Neural cell (in vitro differentiated cells): ENCODE data around the gene SNTB2. TPM values are rescaled to one million over a fixed set of nuclear protein-coding genes. Genes with fewer than 3 reads are reported as not detected.

Experiments
- H2AFZ ChIP-seq: fragments of 200-600, 300-800 bp; sonication (generic), shearing (Covaris generic); 2 replicates; pipeline ENCODE4 v1.6.0; 2014; ENCODE audit warnings: low read depth, mild to moderate bottlenecking, antibody characterized with exemption, low read length, moderate library complexity
- H3F3A ChIP-seq: fragments of 200-600 bp; shearing (Covaris generic); 2 replicates; pipeline ENCODE4 v1.6.1; 2016; ENCODE audit warnings: mild to moderate bottlenecking, moderate library complexity, mixed read lengths, antibody characterized with exemption, low read length; ENCODE audit not compliant: insufficient read depth, poor library complexity, severe bottlenecking
- H3K27ac ChIP-seq: fragments of 200-600, 300-800 bp; sonication (generic), shearing (Covaris generic); 2 replicates; pipeline ENCODE4 v1.5.1; 2014; ENCODE audit warnings: mild to moderate bottlenecking, low read length, moderate library complexity
- H3K27me3 ChIP-seq: fragments of 300-800, 200-600 bp; sonication (generic), shearing (Covaris generic); 2 replicates; pipeline ENCODE4 v1.6.0; 2014; ENCODE audit warnings: mild to moderate bottlenecking, low read depth, low read length, moderate library complexity; ENCODE audit not compliant: insufficient read depth
- H3K36me3 ChIP-seq: fragments of 300-800, 200-600 bp; sonication (generic), shearing (Covaris generic); 2 replicates; pipeline ENCODE4 v1.5.1; 2014; ENCODE audit warnings: mild to moderate bottlenecking, antibody characterized with exemption, low read length, moderate library complexity; ENCODE audit not compliant: insufficient read depth
- H3K4me2 ChIP-seq: fragments of 300-800, 200-600 bp; sonication (generic), shearing (Covaris generic); 2 replicates; pipeline ENCODE4 v1.6.0; 2014; ENCODE audit warnings: mild to moderate bottlenecking, low read length
- H3K4me3 ChIP-seq: fragments of 300-800, 200-600 bp; sonication (generic), shearing (Covaris generic); 2 replicates; pipeline ENCODE4 v1.5.1; 2014; ENCODE audit warnings: mild to moderate bottlenecking, low read length, moderate library complexity
- H3K79me2 ChIP-seq: fragments of 200-600 bp; shearing (Covaris generic); replicated peaks from 2 replicates; pipeline ENCODE4 v1.6.0; 2014; ENCODE audit warnings: mild to moderate bottlenecking, low read length, moderate library complexity; ENCODE audit not compliant: insufficient read depth
- H3K9ac ChIP-seq: fragments of 300-800, 200-600 bp; sonication (generic), shearing (Covaris generic); 2 replicates; pipeline ENCODE4 v1.6.1; 2016; ENCODE audit warnings: mild to moderate bottlenecking, low read length, mixed read lengths
- H3K9me2 ChIP-seq: fragments of 200-600 bp; shearing (Covaris generic); 2 replicates; pipeline ENCODE4 v1.6.1; 2016; ENCODE audit warnings: mild to moderate bottlenecking, low read length, mixed read lengths; ENCODE audit not compliant: insufficient read depth
- H3K9me3 ChIP-seq: fragments of 200-600, 300-800 bp; sonication (generic), shearing (Covaris generic); 2 replicates; pipeline ENCODE4 v1.6.1; 2016; ENCODE audit warnings: mild to moderate bottlenecking, mixed run types, low read length, moderate library complexity, mixed read lengths
- H4K20me1 ChIP-seq: fragments of 200-600 bp; shearing (Covaris generic); 2 replicates; pipeline ENCODE4 v1.6.1; 2016; ENCODE audit warnings: mild to moderate bottlenecking, mixed run types; ENCODE audit not compliant: insufficient read depth
- EP300 ChIP-seq: fragments of 450-650 bp; conservative IDR thresholded peaks from 2 replicates; pipeline ENCODE4 v1.6.1; 2014; ENCODE audit warnings: antibody characterized with exemption, mild to moderate bottlenecking, moderate library complexity; ENCODE audit not compliant: poor library complexity, severe bottlenecking
- EZH2 ChIP-seq: fragments of 200-600, 300-800 bp; shearing (Covaris generic), sonication (generic); IDR thresholded peaks from 2 replicates; pipeline ENCODE4 v1.6.1; 2014; ENCODE audit warnings: antibody characterized with exemption, low read length, borderline replicate concordance, mild to moderate bottlenecking; ENCODE audit not compliant: insufficient read depth, poor library complexity, severe bottlenecking
- MXI1 ChIP-seq: fragments of 450-650 bp; conservative IDR thresholded peaks from 2 replicates; pipeline ENCODE4 v1.6.1; 2014; ENCODE audit warnings: antibody characterized with exemption, mild to moderate bottlenecking; ENCODE audit not compliant: poor library complexity, severe bottlenecking
- POLR2AphosphoS5 ChIP-seq: IDR thresholded peaks from 2 replicates; pipeline ENCODE4 v1.6.1; 2012
- RAD21 ChIP-seq: fragments of 450-650 bp; conservative IDR thresholded peaks from 2 replicates; pipeline ENCODE4 v1.6.1; 2014; ENCODE audit warnings: antibody characterized with exemption, mild to moderate bottlenecking, moderate library complexity
- SMC3 ChIP-seq: fragments of 450-650 bp; conservative IDR thresholded peaks from 2 replicates; pipeline ENCODE4 v1.6.1; 2014; ENCODE audit warnings: antibody characterized with exemption, mild to moderate bottlenecking, moderate library complexity; ENCODE audit not compliant: poor library complexity
- TAF1 ChIP-seq: IDR thresholded peaks from 2 replicates; pipeline ENCODE4 v1.6.1; 2012; ENCODE audit warnings: low read depth
- polyA plus RNA-seq: library from polyadenylated mRNA; depleted of rRNA; stranded (reverse); fragments of >200 nt; gene quantifications from 2 replicates; pipeline ENCODE4 v1.2.3, GENCODE V29; 2014
- TF ChIP-seq, protein P1 (sequence below): IDR thresholded peaks from 2 replicates; pipeline ENCODE4 v1.6.1; 2012; ENCODE audit warnings: borderline replicate concordance
- TF ChIP-seq, protein P2 (sequence below): fragments of 450-650 bp; IDR thresholded peaks from 2 replicates; pipeline ENCODE4 v1.5.1; 2014; ENCODE audit warnings: antibody characterized with exemption, mild to moderate bottlenecking, moderate library complexity; ENCODE audit not compliant: poor library complexity, severe bottlenecking

Gene SNTB2
- polyA plus RNA-seq, 1 donor from 2014 or later: 7.0 TPM

- Histone ChIP-seq H3K27ac (no peak overlapping the region), H3F3A (no peaks in the 10 kb centered on the region), H4K20me1 (peaks cover 6% of the 10 kb centered on the region), H3K79me2 (peaks cover 8% of the 10 kb centered on the region), H3K4me2 (no peak overlapping the region), H2AFZ (no peak overlapping the region), H3K9ac (no peak overlapping the region), H3K4me3 (no peak overlapping the region), H3K9me2 (no peaks in the 10 kb centered on the region), H3K36me3 (peaks cover 6% of the 10 kb centered on the region), H3K27me3 (no peaks in the 10 kb centered on the region), H3K9me3 (no peaks in the 10 kb centered on the region)
- no peak for TF ChIP-seq EP300
- no peak for TF ChIP-seq SMC3
- no peak for TF ChIP-seq TAF1
- TF ChIP-seq EZH2: no peak
- no peak for TF ChIP-seq POLR2AphosphoS5
- TF ChIP-seq MXI1: no peak
- no peak for TF ChIP-seq RAD21
- TF ChIP-seq, protein P1, sequence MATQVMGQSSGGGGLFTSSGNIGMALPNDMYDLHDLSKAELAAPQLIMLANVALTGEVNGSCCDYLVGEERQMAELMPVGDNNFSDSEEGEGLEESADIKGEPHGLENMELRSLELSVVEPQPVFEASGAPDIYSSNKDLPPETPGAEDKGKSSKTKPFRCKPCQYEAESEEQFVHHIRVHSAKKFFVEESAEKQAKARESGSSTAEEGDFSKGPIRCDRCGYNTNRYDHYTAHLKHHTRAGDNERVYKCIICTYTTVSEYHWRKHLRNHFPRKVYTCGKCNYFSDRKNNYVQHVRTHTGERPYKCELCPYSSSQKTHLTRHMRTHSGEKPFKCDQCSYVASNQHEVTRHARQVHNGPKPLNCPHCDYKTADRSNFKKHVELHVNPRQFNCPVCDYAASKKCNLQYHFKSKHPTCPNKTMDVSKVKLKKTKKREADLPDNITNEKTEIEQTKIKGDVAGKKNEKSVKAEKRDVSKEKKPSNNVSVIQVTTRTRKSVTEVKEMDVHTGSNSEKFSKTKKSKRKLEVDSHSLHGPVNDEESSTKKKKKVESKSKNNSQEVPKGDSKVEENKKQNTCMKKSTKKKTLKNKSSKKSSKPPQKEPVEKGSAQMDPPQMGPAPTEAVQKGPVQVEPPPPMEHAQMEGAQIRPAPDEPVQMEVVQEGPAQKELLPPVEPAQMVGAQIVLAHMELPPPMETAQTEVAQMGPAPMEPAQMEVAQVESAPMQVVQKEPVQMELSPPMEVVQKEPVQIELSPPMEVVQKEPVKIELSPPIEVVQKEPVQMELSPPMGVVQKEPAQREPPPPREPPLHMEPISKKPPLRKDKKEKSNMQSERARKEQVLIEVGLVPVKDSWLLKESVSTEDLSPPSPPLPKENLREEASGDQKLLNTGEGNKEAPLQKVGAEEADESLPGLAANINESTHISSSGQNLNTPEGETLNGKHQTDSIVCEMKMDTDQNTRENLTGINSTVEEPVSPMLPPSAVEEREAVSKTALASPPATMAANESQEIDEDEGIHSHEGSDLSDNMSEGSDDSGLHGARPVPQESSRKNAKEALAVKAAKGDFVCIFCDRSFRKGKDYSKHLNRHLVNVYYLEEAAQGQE: no peak
- TF ChIP-seq, protein P2, sequence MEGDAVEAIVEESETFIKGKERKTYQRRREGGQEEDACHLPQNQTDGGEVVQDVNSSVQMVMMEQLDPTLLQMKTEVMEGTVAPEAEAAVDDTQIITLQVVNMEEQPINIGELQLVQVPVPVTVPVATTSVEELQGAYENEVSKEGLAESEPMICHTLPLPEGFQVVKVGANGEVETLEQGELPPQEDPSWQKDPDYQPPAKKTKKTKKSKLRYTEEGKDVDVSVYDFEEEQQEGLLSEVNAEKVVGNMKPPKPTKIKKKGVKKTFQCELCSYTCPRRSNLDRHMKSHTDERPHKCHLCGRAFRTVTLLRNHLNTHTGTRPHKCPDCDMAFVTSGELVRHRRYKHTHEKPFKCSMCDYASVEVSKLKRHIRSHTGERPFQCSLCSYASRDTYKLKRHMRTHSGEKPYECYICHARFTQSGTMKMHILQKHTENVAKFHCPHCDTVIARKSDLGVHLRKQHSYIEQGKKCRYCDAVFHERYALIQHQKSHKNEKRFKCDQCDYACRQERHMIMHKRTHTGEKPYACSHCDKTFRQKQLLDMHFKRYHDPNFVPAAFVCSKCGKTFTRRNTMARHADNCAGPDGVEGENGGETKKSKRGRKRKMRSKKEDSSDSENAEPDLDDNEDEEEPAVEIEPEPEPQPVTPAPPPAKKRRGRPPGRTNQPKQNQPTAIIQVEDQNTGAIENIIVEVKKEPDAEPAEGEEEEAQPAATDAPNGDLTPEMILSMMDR: no peak
Measured at GRCh38 chr16:69320740-69321073, 133.7 kb downstream of the SNTB2 start.

DNA sequence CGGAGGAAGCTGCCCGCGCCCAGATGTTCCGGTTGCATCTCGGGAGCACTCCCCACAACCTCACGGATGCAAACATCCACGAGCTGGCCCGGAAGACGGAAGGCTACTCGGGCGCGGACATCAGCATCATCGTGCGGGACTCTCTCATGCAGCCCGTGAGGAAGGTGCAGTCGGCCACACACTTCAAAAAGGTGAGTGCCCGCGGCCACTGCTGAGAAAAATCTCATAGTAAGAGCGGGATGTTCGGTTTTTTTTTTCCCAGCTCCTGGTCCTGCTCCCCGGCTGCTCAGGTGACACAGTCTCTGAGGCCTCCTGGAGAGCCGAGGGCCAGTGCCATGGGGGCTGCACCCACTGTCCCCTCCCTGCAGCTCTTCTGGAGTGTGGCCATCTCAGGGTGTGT is 134.1 kb downstream of the SNTB2 start:
- H3K9ac ChIP-seq: no peak overlapping the region
- H4K20me1 ChIP-seq: peaks cover 6% of the 10 kb centered on the region
- peaks cover 2% of the 10 kb centered on the region for H3K36me3 ChIP-seq
- H3K4me3 ChIP-seq: no peak overlapping the region
- H3K4me2 ChIP-seq: no peak overlapping the region
- TF ChIP-seq, protein P2: no peak
- TF ChIP-seq TAF1: no peak
- no peak for TF ChIP-seq SMC3
- TF ChIP-seq EP300: no peak
- no peak for TF ChIP-seq RAD21
- TF ChIP-seq POLR2AphosphoS5: no peak
- no peak for TF ChIP-seq MXI1
- no peak for TF ChIP-seq EZH2
- TF ChIP-seq, protein P1: no peak
- H3K27ac ChIP-seq: no peak overlapping the region
- H3K9me3 ChIP-seq: no peaks in the 10 kb centered on the region
- no peaks in the 10 kb centered on the region for H3K9me2 ChIP-seq
- no peaks in the 10 kb centered on the region for H3K27me3 ChIP-seq
- H3K79me2 ChIP-seq: peaks cover 11% of the 10 kb centered on the region
- no peak overlapping the region for H2AFZ ChIP-seq
- H3F3A ChIP-seq: no peaks in the 10 kb centered on the region
